Hematopoietic multipotent progenitor cell treated with erythropoietin and hydrocortisone succinate and interleukin-3 and kit ligand, for 4 days (in vitro differentiated cells): ENCODE data around the gene SIL1.
"Not testable (repeated sequence)": the region's sequence is repeated elsewhere in the genome, so short reads cannot be mapped to it uniquely, and the experiment has no call there.

ENCODE experiments used
- DNase-seq: peaks from one replicate; pipeline ENCODE4 v3.0.0-alpha.2; 2015

The SIL1 gene

GRCh38 chr5:139137697-139138096 lies 60.5 kb downstream of the SIL1 start:
- DNase-seq = peak; percentile 56

GRCh38 chr5:139134906-139135305 lies 63.3 kb downstream of the SIL1 start:
- no peak for DNase-seq

- no peak for DNase-seq
These were observed 64.9 kb downstream of the SIL1 start for GRCh38 chr5:139133282-139133681.

- no peak for DNase-seq
These were observed 65.7 kb downstream of the SIL1 start for GRCh38 chr5:139132515-139132914.

GRCh38 chr5:139131921-139132432 lies 66.2 kb downstream of the SIL1 start:
- peak; percentile 23 for DNase-seq

GRCh38 chr5:139131465-139131864 lies 66.7 kb downstream of the SIL1 start:
- DNase-seq = no peak

GRCh38 chr5:139131062-139131461 lies 67.1 kb downstream of the SIL1 start:
- no peak for DNase-seq

GRCh38 chr5:139130214-139130613 lies 68.0 kb downstream of the SIL1 start:
- DNase-seq = no peak

- DNase-seq = no peak
These were observed 71.5 kb downstream of the SIL1 start for GRCh38 chr5:139126711-139127111.

- DNase-seq = no peak
These were observed 72.2 kb downstream of the SIL1 start for GRCh38 chr5:139125991-139126390.

- DNase-seq = no peak
These were observed 73.2 kb downstream of the SIL1 start for GRCh38 chr5:139124774-139125520.

GRCh38 chr5:139121120-139121519 lies 77.0 kb downstream of the SIL1 start:
- DNase-seq = no peak

- DNase-seq = no peak
These were observed 77.6 kb downstream of the SIL1 start for GRCh38 chr5:139120521-139120920.

- no peak for DNase-seq
These were observed 79.4 kb downstream of the SIL1 start for GRCh38 chr5:139118804-139119203.

GRCh38 chr5:139117342-139117884 lies 80.8 kb downstream of the SIL1 start:
- DNase-seq = no peak

- no peak for DNase-seq
These were observed 82.0 kb downstream of the SIL1 start for GRCh38 chr5:139116100-139116655.

GRCh38 chr5:139113892-139114291 lies 84.3 kb downstream of the SIL1 start:
- no peak for DNase-seq

- not testable (repeated sequence) for DNase-seq
These were observed 85.8 kb downstream of the SIL1 start for GRCh38 chr5:139112362-139112761.

- peak; percentile 42 for DNase-seq
These were observed 87.5 kb downstream of the SIL1 start for GRCh38 chr5:139110526-139111168.

- no peak for DNase-seq
These were observed 89.9 kb downstream of the SIL1 start for GRCh38 chr5:139108063-139108824.

GRCh38 chr5:139105621-139106071 lies 92.5 kb downstream of the SIL1 start:
- DNase-seq = no peak

GRCh38 chr5:139104577-139105276 lies 93.4 kb downstream of the SIL1 start:
- DNase-seq = no peak
